Subcutaneous adipose tissue (tissue), 4 donors: Measurements from ENCODE around the gene PLAGL1. TPM values are rescaled to one million over a fixed set of nuclear protein-coding genes. Genes with fewer than 3 reads are reported as not detected.

Source experiments
- total RNA-seq, 4 donors: library from RNA; depleted of rRNA; stranded (reverse); fragments of >200 nt; gene quantifications; one replicate each; pipeline ENCODE4 v1.1.0, GENCODE V29; 2016
- TF ChIP-seq, protein P1 (sequence below): fragments of 450-650 bp; IDR thresholded peaks from one replicate; pipeline ENCODE4 v1.5.1; 2016; ENCODE audit warnings: low read depth, mild to moderate bottlenecking, control low read depth, antibody characterized with exemption, moderate library complexity

The PLAGL1 gene
- total RNA-seq, 4 donors from 2014 or later = 26.0 to 59.7 (median 41.1) TPM

DNA sequence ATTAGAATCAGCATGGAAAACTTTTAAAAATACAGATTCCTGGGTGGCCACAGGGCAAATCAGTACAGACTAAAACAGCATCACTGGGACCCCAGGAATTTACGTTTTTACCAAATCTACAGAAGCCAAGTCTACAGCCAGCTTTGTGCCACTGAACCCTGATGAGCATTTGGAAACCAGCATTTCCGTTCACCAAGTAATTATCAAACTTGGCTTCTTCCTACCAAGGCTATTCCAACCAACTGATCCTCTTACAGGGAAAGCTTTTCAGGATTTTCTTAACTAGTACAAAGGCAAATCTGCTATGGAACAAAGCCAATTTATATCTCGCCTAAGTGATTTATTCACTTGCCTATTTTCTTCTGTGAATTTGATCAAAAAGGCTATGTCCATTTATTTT lies 47.0 kb downstream of the PLAGL1 start:
- TF ChIP-seq, protein P1, sequence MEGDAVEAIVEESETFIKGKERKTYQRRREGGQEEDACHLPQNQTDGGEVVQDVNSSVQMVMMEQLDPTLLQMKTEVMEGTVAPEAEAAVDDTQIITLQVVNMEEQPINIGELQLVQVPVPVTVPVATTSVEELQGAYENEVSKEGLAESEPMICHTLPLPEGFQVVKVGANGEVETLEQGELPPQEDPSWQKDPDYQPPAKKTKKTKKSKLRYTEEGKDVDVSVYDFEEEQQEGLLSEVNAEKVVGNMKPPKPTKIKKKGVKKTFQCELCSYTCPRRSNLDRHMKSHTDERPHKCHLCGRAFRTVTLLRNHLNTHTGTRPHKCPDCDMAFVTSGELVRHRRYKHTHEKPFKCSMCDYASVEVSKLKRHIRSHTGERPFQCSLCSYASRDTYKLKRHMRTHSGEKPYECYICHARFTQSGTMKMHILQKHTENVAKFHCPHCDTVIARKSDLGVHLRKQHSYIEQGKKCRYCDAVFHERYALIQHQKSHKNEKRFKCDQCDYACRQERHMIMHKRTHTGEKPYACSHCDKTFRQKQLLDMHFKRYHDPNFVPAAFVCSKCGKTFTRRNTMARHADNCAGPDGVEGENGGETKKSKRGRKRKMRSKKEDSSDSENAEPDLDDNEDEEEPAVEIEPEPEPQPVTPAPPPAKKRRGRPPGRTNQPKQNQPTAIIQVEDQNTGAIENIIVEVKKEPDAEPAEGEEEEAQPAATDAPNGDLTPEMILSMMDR = no peak

- TF ChIP-seq, protein P1 = no peak
These were observed 48.1 kb downstream of the PLAGL1 start for GRCh38 chr6:143959927-143960326.

DNA sequence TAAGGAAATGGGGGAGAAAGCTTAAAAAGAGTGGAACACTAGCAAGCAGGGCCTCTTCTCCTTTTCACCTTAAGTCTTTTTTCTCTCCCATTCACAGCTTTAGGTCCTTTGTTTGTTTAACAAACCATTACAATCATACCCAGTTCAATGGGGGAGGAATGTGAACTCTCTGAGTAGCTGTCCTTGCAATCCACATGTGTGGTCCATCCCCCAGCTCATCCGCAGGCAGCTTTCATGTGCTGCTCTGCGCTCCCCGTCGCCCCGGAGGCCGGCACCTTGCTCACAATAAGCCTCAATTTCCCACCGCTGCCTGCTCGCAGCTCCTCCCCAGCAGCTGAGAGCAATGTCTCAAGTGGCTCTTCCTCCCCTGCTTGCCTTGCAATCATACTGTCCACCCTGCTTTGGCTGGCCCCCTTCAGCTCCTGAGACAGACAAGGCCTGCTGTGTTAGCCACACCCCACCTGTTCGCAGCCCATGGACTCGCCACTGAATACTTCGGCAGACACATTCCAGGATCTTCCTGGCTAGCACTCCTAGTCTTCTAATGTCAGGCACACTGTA lies 49.1 kb downstream of the PLAGL1 start:
- TF ChIP-seq, protein P1 = no peak

GRCh38 chr6:143957679-143958274 lies 50.3 kb downstream of the PLAGL1 start:
- TF ChIP-seq, protein P1 = no peak

GRCh38 chr6:143955971-143956370 lies 52.1 kb downstream of the PLAGL1 start:
- TF ChIP-seq, protein P1 = no peak

DNA sequence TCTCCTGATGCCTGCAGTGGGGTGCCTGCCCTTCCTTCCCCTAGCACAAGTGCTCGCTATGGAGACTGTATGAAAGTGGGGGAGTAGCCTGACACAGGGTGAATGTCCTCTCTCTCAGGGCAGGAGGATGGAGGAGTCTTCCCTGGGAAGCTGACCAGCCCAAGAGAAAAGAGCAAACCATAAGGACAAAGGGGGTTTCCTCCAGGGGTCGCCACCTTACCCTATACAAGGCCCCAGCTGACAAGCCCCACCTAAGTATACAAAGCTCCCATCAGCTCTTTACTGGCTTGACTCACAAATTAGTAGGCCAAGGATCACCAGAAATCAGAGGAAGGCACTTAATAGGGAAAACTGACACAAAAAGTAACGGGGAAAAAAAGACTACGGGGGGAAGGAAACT lies 54.1 kb downstream of the PLAGL1 start:
- TF ChIP-seq, protein P1 = no peak

DNA sequence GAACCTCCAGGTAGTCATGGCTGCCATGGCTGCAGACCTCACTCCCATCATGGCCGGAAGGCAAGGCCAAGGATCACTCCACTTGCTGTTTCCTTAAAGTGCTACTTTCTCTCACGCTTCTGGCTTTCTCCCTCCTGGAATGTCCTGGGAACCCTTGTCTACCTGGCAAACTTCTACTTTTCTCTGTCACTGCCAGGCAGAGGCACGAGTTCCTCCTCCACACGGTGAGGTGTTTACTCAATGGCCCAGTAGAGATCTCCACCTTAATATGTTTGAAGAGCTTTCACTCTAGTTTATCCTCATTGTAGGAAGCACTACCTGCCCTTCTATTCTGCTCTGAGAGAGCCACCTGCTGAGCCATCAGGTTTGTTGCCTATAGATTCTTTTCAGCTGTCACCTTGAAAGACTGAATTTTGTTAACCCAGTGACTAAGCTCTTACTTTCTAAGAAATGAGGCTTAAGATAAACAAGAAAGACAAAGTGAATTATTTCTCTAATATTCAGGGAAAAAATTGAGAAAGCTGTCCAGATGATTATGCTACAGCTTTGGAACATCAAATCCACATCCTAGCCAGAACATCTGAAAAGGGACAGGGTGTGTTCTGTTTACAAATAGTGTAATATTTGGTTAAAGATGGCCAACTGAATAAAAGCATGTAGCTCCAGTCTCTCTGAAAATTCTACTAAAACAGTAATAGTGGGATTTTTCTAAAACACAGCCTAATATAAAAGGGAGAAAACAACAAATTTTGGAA lies 54.9 kb downstream of the PLAGL1 start:
- TF ChIP-seq, protein P1 = no peak
